Measurements from ENCODE around the gene NKX6-1. TPM values are rescaled to one million over a fixed set of nuclear protein-coding genes. Genes with fewer than 3 reads are reported as not detected.

Gene NKX6-1
- total and polyA plus RNA-seq, 10 donors: not detected

- DNase-seq: no peak
- WGBS, 5 donors: 72 to 85% (median 77%) methylated on average over 1 of the region's 1 CpG
- H3K4me1 ChIP-seq: peaks cover 2 to 18% (median 10%) of the 10 kb centered on the region in 6 donors
- peaks cover 3 to 51% (median 36%) of the 10 kb centered on the region in 7 donors for H3K27me3 ChIP-seq (replicated peaks in 1 of 7)
- no peaks in the 10 kb centered on the region for H3K36me3 ChIP-seq
- no peak overlapping the region for H3K27ac ChIP-seq
- peaks cover 0 to 1% (median 0%) of the 10 kb centered on the region in 8 donors for H3K9me3 ChIP-seq
- TF ChIP-seq POLR2A (IDR thresholded peaks at IDR 0.05) (no peak), POLR2AphosphoS5 (IDR thresholded peaks at IDR 0.05) (no peak), CTCF (IDR thresholded peaks at IDR 0.05 in 8 of 11, conservative IDR thresholded peaks at IDR 0.05 in 3 of 11) (no peak)
- intact Hi-C loops (cut with DNase I; ENCODE audit: low total_unique reads): no loop called here
- H3K4me3 ChIP-seq: no peak overlapping the region
Measured at GRCh38 chr4:84477738-84478137, 21.4 kb downstream of the NKX6-1 start.

GRCh38 chr4:84474107-84474506 is 25.0 kb downstream of the NKX6-1 start:
- intact Hi-C loops (cut with DNase I; ENCODE audit: low total_unique reads): no loop called here

GRCh38 chr4:84472154-84472553 is 26.9 kb downstream of the NKX6-1 start:
- H3K9me3 ChIP-seq: no peaks in the 10 kb centered on the region

More at GRCh38 chr4:84474107-84474506, 25.0 kb downstream of the NKX6-1 start:
- H3K36me3 ChIP-seq: no peaks in the 10 kb centered on the region
- no peaks in the 10 kb centered on the region for H3K9me3 ChIP-seq
- no peak for DNase-seq
- no peaks in the 10 kb centered on the region for H3K4me1 ChIP-seq
- H3K27me3 ChIP-seq (replicated peaks in 1 of 7): peaks cover 0 to 21% (median 5%) of the 10 kb centered on the region in 7 donors
- H3K4me3 ChIP-seq: no peak overlapping the region
- TF ChIP-seq POLR2A (IDR thresholded peaks at IDR 0.05) (no peak), POLR2AphosphoS5 (IDR thresholded peaks at IDR 0.05) (no peak), CTCF (IDR thresholded peaks at IDR 0.05 in 8 of 11, conservative IDR thresholded peaks at IDR 0.05 in 3 of 11) (no peak)
- H3K27ac ChIP-seq: no peak overlapping the region

GRCh38 chr4:84470204-84470785 is 28.8 kb downstream of the NKX6-1 start:
- Histone ChIP-seq H3K27me3 (replicated peaks in 1 of 7) (peaks cover 0 to 11% (median 5%) of the 10 kb centered on the region in 7 donors), H3K4me3 (no peak overlapping the region), H3K36me3 (no peaks in the 10 kb centered on the region), H3K27ac (no peak overlapping the region), H3K4me1 (no peaks in the 10 kb centered on the region), H3K9me3 (no peaks in the 10 kb centered on the region)
- TF ChIP-seq POLR2A (IDR thresholded peaks at IDR 0.05) (no peak), POLR2AphosphoS5 (IDR thresholded peaks at IDR 0.05) (no peak)
- DNase-seq: no peak
- intact Hi-C loops (cut with DNase I; ENCODE audit: low total_unique reads): no loop called here
- 47 to 54% (median 51%) methylated on average over 4 of the region's 4 CpGs for WGBS, 5 donors

More at GRCh38 chr4:84472154-84472553, 26.9 kb downstream of the NKX6-1 start:
- H3K4me3 ChIP-seq: no peak overlapping the region
- intact Hi-C loops (cut with DNase I; ENCODE audit: low total_unique reads): no loop called here
- DNase-seq: no peak
- TF ChIP-seq CTCF (IDR thresholded peaks at IDR 0.05 in 8 of 11, conservative IDR thresholded peaks at IDR 0.05 in 3 of 11) (no peak), POLR2A (IDR thresholded peaks at IDR 0.05) (no peak), POLR2AphosphoS5 (IDR thresholded peaks at IDR 0.05) (no peak)
- no peaks in the 10 kb centered on the region for H3K4me1 ChIP-seq
- no peak overlapping the region for H3K27ac ChIP-seq
- no peaks in the 10 kb centered on the region for H3K36me3 ChIP-seq
- H3K27me3 ChIP-seq (replicated peaks in 1 of 7): peaks cover 0 to 11% (median 5%) of the 10 kb centered on the region in 7 donors

Data from spleen (tissue), 11 donors.